H1 (cell line): ENCODE results near the gene ERVW-1. TPM values are rescaled to one million over a fixed set of nuclear protein-coding genes. Genes with fewer than 3 reads are reported as not detected.
A peak's percentile ranks its signal among the peaks of the same experiment; 100 is the strongest.

Source experiments
- CTCF ChIA-PET: fragments of 300-600 bp; sonication (Branson Sonifier 250); formaldehyde crosslinking; loops from one replicate; lab custom pipeline; 2021; ENCODE audit not compliant: partially characterized antibody; lab: Charles Lee
- POLR2A ChIA-PET: fragments of 300-600 bp; sonication (Branson Sonifier 250); formaldehyde crosslinking; loops from one replicate; lab custom pipeline; 2021; ENCODE audit warnings: inconsistent platforms; ENCODE audit not compliant: partially characterized antibody; lab: Charles Lee
- DNase-seq, 2 experiments: peaks; one replicate each; pipeline versions ENCODE4 v3.0.0 to v3.0.0-alpha.2; 2010 to 2022; ENCODE audit warnings: low spot score in 2 of 2, low read depth in 1 of 2, mixed read lengths in 1 of 2
- FAIRE-seq: peaks from 2 replicates; lab custom pipeline; 2011; peaks lifted over from hg19 to GRCh38; lab: Jason Lieb, UNC
- H2AFZ ChIP-seq: 2 replicates; pipeline ENCODE4 v1.8.1; 2012; ENCODE audit warnings: low read length, inconsistent platforms
- H2AK5ac ChIP-seq: 2 replicates; pipeline ENCODE4 v1.6.1; 2013; ENCODE audit warnings: low read depth, low read length
- H2BK120ac ChIP-seq: replicated peaks from 2 replicates; pipeline ENCODE3; 2013; ENCODE audit warnings: low read depth, low read length, inconsistent platforms
- H2BK12ac ChIP-seq: 2 replicates; pipeline ENCODE4 v1.6.1; 2013; ENCODE audit warnings: low read depth, low read length
- H2BK15ac ChIP-seq: 2 replicates; pipeline ENCODE4 v1.6.1; 2013; ENCODE audit warnings: low read length
- H2BK20ac ChIP-seq: 2 replicates; pipeline ENCODE4 v1.6.1; 2013; ENCODE audit warnings: low read length
- H2BK5ac ChIP-seq: 2 replicates; pipeline ENCODE4 v1.6.1; 2013; ENCODE audit warnings: low read depth, low read length
- H3K14ac ChIP-seq: 2 replicates; pipeline ENCODE4 v1.6.1; 2013; ENCODE audit warnings: inconsistent platforms; ENCODE audit not compliant: insufficient read length
- H3K18ac ChIP-seq: 2 replicates; pipeline ENCODE4 v1.6.1; 2013; ENCODE audit warnings: low read length; ENCODE audit errors: extremely low read depth
- H3K23ac ChIP-seq: 2 replicates; pipeline ENCODE4 v1.6.1; 2013; ENCODE audit warnings: inconsistent platforms; ENCODE audit not compliant: insufficient read length
- H3K23me2 ChIP-seq: 2 replicates; pipeline ENCODE4 v1.6.1; 2013; ENCODE audit warnings: low read depth, low read length
- H3K27ac ChIP-seq: 2 replicates; pipeline ENCODE4 v1.6.1; 2011; ENCODE audit warnings: low read depth, low read length, inconsistent platforms
- H3K27me3 ChIP-seq, 4 experiments: replicated peaks in 1 of 4; 1 replicate in 1 of 4; 2 replicates in 3 of 4; pipeline versions ENCODE4 v1.6.1 to v1.8.1; 2011 to 2013; ENCODE audit warnings: low read length in 3 of 4, mild to moderate bottlenecking in 3 of 4, inconsistent platforms in 2 of 4, mixed read lengths in 2 of 4, moderate library complexity in 1 of 4; ENCODE audit not compliant: control insufficient read depth in 3 of 4, insufficient read depth in 3 of 4; ENCODE audit errors: extremely low read depth in 1 of 4
- H3K36me3 ChIP-seq, 4 experiments: 2 replicates each; pipeline versions ENCODE4 v1.6.1 to v1.8.1; 2011 to 2013; ENCODE audit warnings: mild to moderate bottlenecking in 4 of 4, low read length in 3 of 4, moderate library complexity in 2 of 4, control low read depth in 1 of 4, inconsistent platforms in 1 of 4; ENCODE audit not compliant: insufficient read depth in 4 of 4, control insufficient read depth in 2 of 4
- H3K4ac ChIP-seq: replicated peaks from 2 replicates; pipeline ENCODE3; 2013; ENCODE audit warnings: low read length, low read depth, mixed read lengths, inconsistent platforms; ENCODE audit not compliant: insufficient read length
- H3K4me1 ChIP-seq, 4 experiments: replicated peaks in 1 of 4; 1 replicate in 1 of 4; 2 replicates in 3 of 4; pipeline versions ENCODE4 v1.6.1 to v1.8.1; 2011 to 2013; ENCODE audit warnings: low read length in 3 of 4, inconsistent platforms in 2 of 4, mixed read lengths in 1 of 4; ENCODE audit not compliant: insufficient read depth in 4 of 4, control insufficient read depth in 3 of 4
- H3K4me2 ChIP-seq, 2 experiments: 2 replicates each; pipeline versions ENCODE4 v1.6.1 to v1.8.1; 2011 to 2013; ENCODE audit warnings: low read depth in 2 of 2, low read length in 2 of 2, control low read depth in 1 of 2, inconsistent platforms in 1 of 2, mild to moderate bottlenecking in 1 of 2; ENCODE audit not compliant: insufficient read depth in 1 of 2
- H3K4me3 ChIP-seq, 4 experiments: fragments of 200-600, 300-600 bp in 1 of 4; sonication (generic), shearing (Covaris generic), sonication (Bioruptor Twin) in 1 of 4; 2 replicates each; pipeline versions ENCODE4 v1.5.1 to v1.8.1; 2011 to 2016; ENCODE audit warnings: low read length in 4 of 4, low read depth in 3 of 4, control low read depth in 2 of 4, inconsistent platforms in 2 of 4, mild to moderate bottlenecking in 2 of 4, mixed read lengths in 1 of 4, moderate library complexity in 1 of 4; ENCODE audit not compliant: insufficient read depth in 2 of 4; ENCODE audit errors: extremely low read depth in 1 of 4
- H3K56ac ChIP-seq: replicated peaks from 2 replicates; pipeline ENCODE3; 2013; ENCODE audit warnings: low read depth, mild to moderate bottlenecking, mixed read lengths, low read length, inconsistent platforms; ENCODE audit not compliant: insufficient read length
- H3K79me1 ChIP-seq: 2 replicates; pipeline ENCODE4 v1.6.1; 2013; ENCODE audit warnings: low read depth, low read length, control low read depth
- H3K79me2 ChIP-seq, 2 experiments: 2 replicates each; pipeline versions ENCODE4 v1.6.1 to v1.8.1; 2012 to 2013; ENCODE audit warnings: low read length in 2 of 2, mild to moderate bottlenecking in 2 of 2, inconsistent platforms in 1 of 2; ENCODE audit not compliant: insufficient read depth in 2 of 2, control insufficient read depth in 1 of 2
- H3K9ac ChIP-seq, 4 experiments: replicated peaks in 1 of 4; 1 replicate in 1 of 4; 2 replicates in 3 of 4; pipeline versions ENCODE4 v1.6.1 to v1.8.1; 2011 to 2013; ENCODE audit warnings: low read depth in 3 of 4, low read length in 3 of 4, control low read depth in 2 of 4, mild to moderate bottlenecking in 2 of 4, moderate library complexity in 2 of 4, inconsistent platforms in 1 of 4; ENCODE audit errors: extremely low read depth in 1 of 4
- H3K9me3 ChIP-seq, 2 experiments: 2 replicates each; pipeline versions ENCODE4 v1.6.1 to v1.8.1; 2012 to 2013; ENCODE audit warnings: mild to moderate bottlenecking in 2 of 2, moderate library complexity in 2 of 2, control low read depth in 1 of 2, inconsistent platforms in 1 of 2, low read depth in 1 of 2, low read length in 1 of 2, mixed read lengths in 1 of 2; ENCODE audit not compliant: insufficient read depth in 2 of 2
- H4K20me1 ChIP-seq, 2 experiments: replicated peaks in 1 of 2; 2 replicates each; pipeline versions ENCODE3 to v1.8.1; 2011 to 2013; ENCODE audit warnings: inconsistent platforms in 2 of 2, low read length in 2 of 2, mild to moderate bottlenecking in 1 of 2; ENCODE audit not compliant: insufficient read depth in 2 of 2, control insufficient read depth in 1 of 2
- H4K5ac ChIP-seq: 2 replicates; pipeline ENCODE4 v1.6.1; 2013; ENCODE audit warnings: low read length, low read depth, mixed read lengths, inconsistent platforms; ENCODE audit not compliant: insufficient read length
- H4K8ac ChIP-seq: 2 replicates; pipeline ENCODE4 v1.8.0; 2013; ENCODE audit warnings: mild to moderate bottlenecking, moderate library complexity, low read length, inconsistent platforms; ENCODE audit not compliant: insufficient read depth; ENCODE audit errors: extremely low read depth
- H4K91ac ChIP-seq: replicated peaks from 2 replicates; pipeline ENCODE3; 2013; ENCODE audit warnings: low read length, mixed read lengths, inconsistent platforms; ENCODE audit not compliant: insufficient read length
- CBX5 ChIP-seq: fragments of 300-800, 300-1000 bp; sonication (generic); IDR thresholded peaks from 2 replicates; pipeline ENCODE4 v1.7.1; 2016; ENCODE audit warnings: antibody characterized with exemption, low read length, low read depth
- CHD2 ChIP-seq: IDR thresholded peaks from 2 replicates; pipeline ENCODE4 v1.6.1; 2012; ENCODE audit warnings: low read length, improper control_type of control experiment
- GTF2F1 ChIP-seq: IDR thresholded peaks from 2 replicates; pipeline ENCODE4 v1.6.1; 2012; ENCODE audit warnings: low read depth, low read length, improper control_type of control experiment, borderline replicate concordance
- HDAC6 ChIP-seq: IDR thresholded peaks from one replicate; pipeline ENCODE4 v1.7.1; 2012; ENCODE audit warnings: low read depth, mild to moderate bottlenecking, inconsistent platforms, low read length, moderate library complexity
- JUND ChIP-seq: IDR thresholded peaks from 2 replicates; pipeline ENCODE4 v1.6.1; 2011; ENCODE audit warnings: mild to moderate bottlenecking, improper control_type of control experiment, low read length
- KDM4A ChIP-seq: IDR thresholded peaks from one replicate; pipeline ENCODE4 v1.7.1; 2012; ENCODE audit warnings: low read depth, mild to moderate bottlenecking, moderate library complexity, low read length, inconsistent platforms; ENCODE audit not compliant: severe bottlenecking
- POU5F1 ChIP-seq: IDR thresholded peaks from 2 replicates; pipeline ENCODE4 v1.6.1; 2011; ENCODE audit warnings: low read depth, mild to moderate bottlenecking, low read length, moderate library complexity
- RXRA ChIP-seq: IDR thresholded peaks from 2 replicates; pipeline ENCODE4 v1.6.1; 2011; ENCODE audit warnings: low read depth, mild to moderate bottlenecking, low read length, moderate library complexity; ENCODE audit not compliant: insufficient read depth
- SIX5 ChIP-seq: IDR thresholded peaks from 2 replicates; pipeline ENCODE4 v1.6.1; 2011; ENCODE audit warnings: mild to moderate bottlenecking, low read depth, low read length
- WGBS, 2 experiments: shearing (Covaris generic) in 1 of 2; methylation state at CpG; one replicate each; pipeline versions ENCODE4 v1.1.6 to v1.1.7; 2013 to 2015; ENCODE audit warnings: low lambda C conversion rate in 2 of 2, mixed read lengths in 2 of 2, inconsistent platforms in 1 of 2, low coverage in 1 of 2, missing lambda C conversion rate in 1 of 2; ENCODE audit not compliant: insufficient replicate concordance in 2 of 2, insufficient coverage in 1 of 2, insufficient read length in 1 of 2; ENCODE audit errors: extremely low coverage in 1 of 2, missing lambda C conversion rate in 1 of 2; 5-methylcytosine and 5-hydroxymethylcytosine counted together
- polyA plus RNA-seq, 7 experiments: library from polyadenylated mRNA; depleted of rRNA in 3 of 7; stranded (reverse) in 5 of 7; unstranded in 2 of 7; fragments of >200 nt in 5 of 7; fragments of 200-250 nt in 2 of 7; gene quantifications; 1 replicate in 5 of 7; 2 replicates in 1 of 7; 4 replicates in 1 of 7; pipeline versions ENCODE4 v1.2.1 to v1.2.3, GENCODE V29; 2011 to 2013; ENCODE audit warnings: missing spikeins in 2 of 7, mixed read lengths in 2 of 7
- total RNA-seq: library from RNA; stranded (reverse); fragmentation: NEBNext Ultra II Directional; extraction: Animal tissue kit (Norgen Biotek cat#: 25700); gene quantifications from 2 replicates; pipeline ENCODE4 v1.2.1, GENCODE V29; 2021

ERVW-1 gene
- total and polyA plus RNA-seq, 2 of the 8 experiments (the other 6 are each of a cell fraction or from before 2014, with no cell fraction given): 0.08 TPM; not detected in 1

DNA sequence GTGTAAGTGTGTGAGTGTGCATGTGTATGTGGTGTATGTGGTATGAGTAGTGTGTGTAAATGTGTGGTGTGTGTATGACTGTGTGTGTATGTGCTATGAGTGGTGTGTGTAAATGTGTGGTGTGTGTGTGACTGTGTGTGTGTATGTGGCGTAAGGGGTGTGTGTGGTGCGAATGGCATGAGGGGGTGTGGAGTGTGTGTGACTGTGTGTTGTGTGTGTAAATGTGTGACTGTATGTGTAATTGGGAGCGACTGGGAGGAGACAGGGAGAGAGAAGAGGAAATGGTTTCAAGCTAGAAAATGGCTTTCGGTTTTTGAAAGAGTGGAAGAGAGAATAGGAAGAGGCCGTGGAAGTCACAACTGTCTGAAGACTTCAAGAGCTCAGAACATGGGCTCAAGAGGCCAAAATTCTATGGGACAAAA, 54.0 kb downstream of the ERVW-1 start:
- peaks cover 0 to 3% (median 0%) of the 10 kb centered on the region in 4 experiments; a peak in 3 of 7 replicates for H3K4me1 ChIP-seq
- DNase-seq (no peak), FAIRE-seq (no peak)
- H2BK120ac ChIP-seq: peak overlapping the region; percentile 81
- H2BK20ac ChIP-seq: peak overlapping the region; percentile 82
- peak overlapping the region in 1 of 4 experiments; percentile 10; a peak in 1 of 7 replicates for H3K9ac ChIP-seq
- peak overlapping the region; percentile 99; the same call in 1 of the 2 replicates for H2AFZ ChIP-seq
- H2BK12ac ChIP-seq: peak overlapping the region; percentile 98
- no peak overlapping the region for H3K27ac ChIP-seq
- H3K36me3 ChIP-seq: no peaks in the 10 kb centered on the region
- H3K56ac ChIP-seq: peak overlapping the region; percentile 60
- peak overlapping the region; percentile 5 for H3K18ac ChIP-seq
- H3K27me3 ChIP-seq: peaks cover 0 to 2% (median 0%) of the 10 kb centered on the region in 4 experiments; a peak in 2 of 7 replicates
- CTCF ChIA-PET: interaction anchor here (0.7 to 10.9 kb wide), 19 partner anchors 9 to 1393 kb away, joined by 3 to 159 read pairs (median 4); partner anchors contain the start of genes CYP51A1, GATAD1 and LRRD1
- peak overlapping the region; percentile 81; the same call in 1 of the 2 replicates for H2BK5ac ChIP-seq
- peak overlapping the region; percentile 99 for H2BK15ac ChIP-seq
- H3K4me2 ChIP-seq: peak overlapping the region; percentile 36 to 100
- H4K5ac ChIP-seq: peak overlapping the region; percentile 28
- H3K79me2 ChIP-seq: no peaks in the 10 kb centered on the region
- peak overlapping the region; percentile 80 for H3K4ac ChIP-seq
- POLR2A ChIA-PET: interaction anchor here (0.8 to 4.5 kb wide), 5 partner anchors 11 to 289 kb away, joined by 3 to 34 read pairs (median 6); partner anchors contain the start of genes CYP51A1, GATAD1 and RBM48
- no peak overlapping the region; the same call in 1 of the 2 replicates for H4K8ac ChIP-seq
- no peaks in the 10 kb centered on the region for H3K9me3 ChIP-seq
- 76% methylated on average over 5 of the region's 5 CpGs; no CpG with 5 or more reads in 1 of the 2 experiments for WGBS, 2 experiments
- no peaks in the 10 kb centered on the region for H3K79me1 ChIP-seq
- peaks cover 0 to 3% of the 10 kb centered on the region in 2 experiments for H4K20me1 ChIP-seq
- peak overlapping the region; percentile 99 for H4K91ac ChIP-seq
- peak overlapping the region; percentile 92 for H2AK5ac ChIP-seq
- peak overlapping the region; percentile 35 for H3K23ac ChIP-seq
- H3K4me3 ChIP-seq: no peak overlapping the region
- H3K23me2 ChIP-seq: peaks cover 5% of the 10 kb centered on the region; the same call in 1 of the 2 replicates
- peak overlapping the region; percentile 37 for H3K14ac ChIP-seq
- TF ChIP-seq POU5F1 (no peak), CBX5 (no peak), JUND (no peak), CHD2 (no peak), GTF2F1 (no peak), RXRA (no peak), KDM4A (no peak), SIX5 (no peak), HDAC6 (no peak)
